ENCODE results near the gene HSPA4.

HSPA4 gene

GRCh38 chr5:133063965-133064364, 12.2 kb downstream of the HSPA4 start:
- no peaks in the 10 kb centered on the region for H3K27me3 ChIP-seq
- no peaks in the 10 kb centered on the region for H3K9me3 ChIP-seq
- H3K36me3 ChIP-seq, result peaks cover 22% of the 10 kb centered on the region
- peaks cover 17 to 21% of the 10 kb centered on the region in 2 experiments for H3K4me1 ChIP-seq (ENCODE audit: control insufficient read depth in 1 of 2, insufficient read depth in 1 of 2, low read depth in 1 of 2, low read length in 1 of 2)
- H3K4me3 ChIP-seq (ENCODE audit: low read depth in 1 of 2, low read length in 1 of 2), result no peak overlapping the region
- H3K27ac ChIP-seq, result no peak overlapping the region
- TF ChIP-seq CTCF (IDR thresholded peaks at IDR 0.05), result no peak

DNA sequence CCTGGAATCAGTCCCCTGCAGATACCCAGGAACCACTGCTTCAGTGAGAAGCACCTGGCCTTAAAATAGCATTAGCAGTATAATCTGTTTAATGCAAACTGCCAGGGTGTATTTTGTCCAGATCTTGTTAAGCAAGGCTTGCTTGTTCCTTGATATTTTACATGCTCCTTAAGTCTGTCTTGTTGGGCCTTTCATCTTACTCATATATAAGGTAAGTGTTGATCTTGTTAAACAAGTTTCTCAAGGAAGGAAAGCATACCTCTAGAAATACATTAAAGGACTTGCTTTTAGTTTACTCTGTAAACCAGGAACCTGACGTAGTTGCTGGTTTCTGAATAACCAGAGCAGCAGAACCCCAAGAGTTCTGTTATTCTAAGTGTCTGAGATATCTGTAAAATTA, 13.7 kb downstream of the HSPA4 start:
- H3K4me3 ChIP-seq (ENCODE audit: low read depth in 1 of 2, low read length in 1 of 2), result no peak overlapping the region
- H3K4me1 ChIP-seq (ENCODE audit: control insufficient read depth in 1 of 2, insufficient read depth in 1 of 2, low read depth in 1 of 2, low read length in 1 of 2), result peaks cover 17 to 21% of the 10 kb centered on the region in 2 experiments
- no peaks in the 10 kb centered on the region for H3K27me3 ChIP-seq
- H3K27ac ChIP-seq, result no peak overlapping the region
- TF ChIP-seq CTCF (IDR thresholded peaks at IDR 0.05), result no peak
- no peaks in the 10 kb centered on the region for H3K9me3 ChIP-seq
- H3K36me3 ChIP-seq, result peaks cover 34% of the 10 kb centered on the region

DNA sequence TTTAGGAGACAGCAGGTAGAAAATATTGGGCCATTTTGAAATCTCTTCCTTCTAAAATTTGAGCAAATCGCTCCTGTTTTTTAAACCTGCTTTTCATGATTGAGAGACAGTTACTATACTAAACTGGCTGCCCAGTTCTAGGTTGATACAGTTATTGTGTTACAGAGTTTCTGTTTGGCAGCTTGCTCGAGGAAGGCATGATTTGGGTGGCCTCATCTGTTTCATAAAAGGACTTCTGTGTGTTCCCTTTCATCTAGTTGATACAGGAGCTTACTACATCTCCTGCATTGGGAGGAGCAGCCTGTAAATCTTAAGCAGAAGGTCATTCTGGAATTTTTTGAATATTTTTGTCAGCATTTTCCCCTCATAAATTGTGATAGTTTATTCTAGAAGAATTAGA, 14.2 kb downstream of the HSPA4 start:
- Histone ChIP-seq H3K27ac (no peak overlapping the region), H3K36me3 (peaks cover 40% of the 10 kb centered on the region), H3K4me1 (ENCODE audit: control insufficient read depth in 1 of 2, insufficient read depth in 1 of 2, low read depth in 1 of 2, low read length in 1 of 2) (peaks cover 17 to 21% of the 10 kb centered on the region in 2 experiments), H3K4me3 (ENCODE audit: low read depth in 1 of 2, low read length in 1 of 2) (no peak overlapping the region), H3K27me3 (no peaks in the 10 kb centered on the region), H3K9me3 (no peaks in the 10 kb centered on the region)
- TF ChIP-seq CTCF (IDR thresholded peaks at IDR 0.05), result no peak

- Histone ChIP-seq H3K4me1 (ENCODE audit: control insufficient read depth in 1 of 2, insufficient read depth in 1 of 2, low read depth in 1 of 2, low read length in 1 of 2) (no peaks in the 10 kb centered on the region), H3K36me3 (peaks cover 68% of the 10 kb centered on the region), H3K4me3 (ENCODE audit: low read depth in 1 of 2, low read length in 1 of 2) (no peak overlapping the region), H3K9me3 (no peaks in the 10 kb centered on the region), H3K27ac (no peak overlapping the region), H3K27me3 (no peaks in the 10 kb centered on the region)
- TF ChIP-seq CTCF (IDR thresholded peaks at IDR 0.05), result no peak
Measured at GRCh38 chr5:133072021-133072420, 20.2 kb downstream of the HSPA4 start.

GRCh38 chr5:133075572-133076536, 24.0 kb downstream of the HSPA4 start:
- H3K36me3 ChIP-seq, result peaks cover 57% of the 10 kb centered on the region

More at GRCh38 chr5:133075572-133076536, 24.0 kb downstream of the HSPA4 start:
- no peaks in the 10 kb centered on the region for H3K27me3 ChIP-seq
- no peak overlapping the region for H3K4me3 ChIP-seq (ENCODE audit: low read depth in 1 of 2, low read length in 1 of 2)
- no peak for TF ChIP-seq CTCF (IDR thresholded peaks at IDR 0.05)
- H3K9me3 ChIP-seq, result no peaks in the 10 kb centered on the region
- H3K27ac ChIP-seq, result no peak overlapping the region
- no peaks in the 10 kb centered on the region for H3K4me1 ChIP-seq (ENCODE audit: control insufficient read depth in 1 of 2, insufficient read depth in 1 of 2, low read depth in 1 of 2, low read length in 1 of 2)
